Kidney (tissue), 14 donors: ENCODE data around the gene NOX5. TPM values are rescaled to one million over a fixed set of nuclear protein-coding genes. Genes with fewer than 3 reads are reported as not detected.
"Not testable (repeated sequence)": the region's sequence is repeated elsewhere in the genome, so short reads cannot be mapped to it uniquely, and the experiment has no call there.

ENCODE experiments used
- DNase-seq, 5 donors: peaks; one replicate each; pipeline ENCODE4 v3.0.0-alpha.2; 2013 to 2020
- FAIRE-seq: peaks from 2 replicates; lab custom pipeline; 2012; peaks lifted over from hg19 to GRCh38; lab: Jason Lieb, UNC
- H3K27ac ChIP-seq, 2 donors: one replicate each; pipeline ENCODE4 v1.7.0; 2013; ENCODE audit warnings: low read depth in 2 of 2, low read length in 2 of 2, inconsistent platforms in 1 of 2
- H3K27me3 ChIP-seq: one replicate; pipeline ENCODE4 v1.7.1; 2013; ENCODE audit warnings: low read length, inconsistent platforms; ENCODE audit not compliant: control insufficient read depth, insufficient read depth
- H3K36me3 ChIP-seq, 3 donors: one replicate each; pipeline versions ENCODE4 v1.7.0 to v1.7.1; 2013; ENCODE audit warnings: low read length in 3 of 3, control low read depth in 1 of 3, inconsistent platforms in 1 of 3; ENCODE audit not compliant: insufficient read depth in 3 of 3, control insufficient read depth in 2 of 3
- H3K4me1 ChIP-seq, 3 donors: one replicate each; pipeline versions ENCODE4 v1.7.0 to v1.7.1; 2013; ENCODE audit warnings: low read length in 3 of 3, inconsistent platforms in 1 of 3, low read depth in 1 of 3; ENCODE audit not compliant: control insufficient read depth in 2 of 3, insufficient read depth in 2 of 3
- H3K4me3 ChIP-seq, 3 donors: one replicate each; pipeline versions ENCODE4 v1.7.0 to v1.8.1; 2013; ENCODE audit warnings: low read length in 3 of 3, control low read depth in 1 of 3, inconsistent platforms in 1 of 3
- H3K9ac ChIP-seq, 3 donors: one replicate each; pipeline versions ENCODE4 v1.7.0 to v1.7.1; 2013; ENCODE audit warnings: low read length in 3 of 3, control low read depth in 1 of 3, inconsistent platforms in 1 of 3
- H3K9me3 ChIP-seq, 3 donors: one replicate each; pipeline versions ENCODE4 v1.7.0 to v1.7.1; 2013; ENCODE audit warnings: low read length in 3 of 3, control low read depth in 1 of 3, inconsistent platforms in 1 of 3; ENCODE audit not compliant: control insufficient read depth in 2 of 3, insufficient read depth in 1 of 3
- intact Hi-C: fragments of 100-400 bp; cut with DNase I; formaldehyde crosslinking; loops from one replicate; pipeline ENCODE4 v1.11.1; 2022
- polyA plus RNA-seq: library from polyadenylated mRNA; stranded (reverse); fragments of 350-450 nt; fragmentation: Illumina TruSeq; extraction: RNeasy Lipid Tissue Mini Kit (QIAGEN cat#74804); gene quantifications from one replicate; pipeline ENCODE4 v1.2.3, GENCODE V29; 2014; ENCODE audit warnings: low read depth, low replicate concordance; ENCODE audit not compliant: insufficient read depth
- total RNA-seq: library from RNA; stranded (reverse); fragmentation: NEBNext Ultra II Directional; extraction: Animal tissue kit (Norgen Biotek cat#: 25700); gene quantifications from one replicate; pipeline ENCODE4 v1.2.1, GENCODE V29; 2021
- TF ChIP-seq, protein P1 (sequence below): IDR thresholded peaks from 3 replicates; pipeline ENCODE4 v1.5.1; 2012; ENCODE audit warnings: mild to moderate bottlenecking, moderate library complexity, borderline replicate concordance; ENCODE audit not compliant: insufficient read depth; ENCODE audit errors: extremely low read depth
- donor health status: control.
- donor health status: control.
- donor health status: control.
- donor health status: control.
- donor health status: control.
- donor health status: DM: yes; HTN: yes; CAD: no.
- donor health status: Normal renal cell carcinoma (clear cell type).

The NOX5 gene
- total and polyA plus RNA-seq, 2 donors from 2014 or later, result 0.19 to 0.60 TPM

DNA sequence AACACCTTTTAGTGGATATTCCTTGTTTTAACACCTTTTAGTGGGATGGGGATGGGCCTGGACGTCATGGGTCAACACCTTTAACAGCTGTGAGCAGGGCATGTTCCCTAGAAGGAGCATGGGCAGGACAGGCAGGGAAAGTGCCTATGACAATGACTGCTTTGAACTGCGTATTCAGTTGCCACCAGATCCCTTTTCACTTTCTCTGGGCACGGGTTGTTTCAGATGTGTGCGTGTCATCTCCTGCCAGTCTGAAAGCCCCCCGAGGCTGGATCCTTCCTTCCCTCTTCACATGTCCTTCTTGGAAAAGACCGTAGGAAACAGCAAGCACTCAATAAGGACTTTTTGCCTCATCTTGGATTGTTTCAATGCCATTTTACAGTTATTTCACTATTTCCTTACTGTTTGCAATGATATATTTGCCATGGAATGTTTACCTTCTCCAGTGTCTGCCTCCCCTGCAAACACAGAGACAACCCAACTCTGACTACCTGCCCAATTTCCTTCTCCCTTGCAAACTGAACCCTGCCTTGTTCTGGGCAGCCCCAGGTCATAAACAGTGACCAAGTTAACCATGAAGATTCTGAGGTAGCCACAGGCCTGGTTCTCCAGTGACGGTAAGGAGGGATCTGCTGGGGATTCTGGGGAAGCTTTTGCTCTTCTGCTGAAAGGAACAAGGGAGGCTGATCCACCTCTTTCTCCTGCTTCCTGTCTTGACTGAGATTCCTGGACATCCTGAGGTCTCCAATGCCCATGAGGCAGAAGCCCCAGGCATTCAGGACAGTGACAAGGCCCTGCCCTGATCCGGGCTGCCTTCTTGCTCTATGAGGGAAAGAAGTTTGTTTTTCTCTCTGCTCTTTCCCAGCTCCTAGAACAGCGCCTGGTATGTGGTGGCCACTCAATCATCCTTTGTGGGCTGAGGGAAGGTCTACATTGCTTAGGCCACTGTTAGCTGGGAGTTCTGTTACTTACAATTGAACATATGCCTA is 51.8 kb downstream of the NOX5 start:
- DNase-seq (no peak), FAIRE-seq (no peak)
- no peaks in the 10 kb centered on the region for H3K4me1 ChIP-seq
- TF ChIP-seq, protein P1, sequence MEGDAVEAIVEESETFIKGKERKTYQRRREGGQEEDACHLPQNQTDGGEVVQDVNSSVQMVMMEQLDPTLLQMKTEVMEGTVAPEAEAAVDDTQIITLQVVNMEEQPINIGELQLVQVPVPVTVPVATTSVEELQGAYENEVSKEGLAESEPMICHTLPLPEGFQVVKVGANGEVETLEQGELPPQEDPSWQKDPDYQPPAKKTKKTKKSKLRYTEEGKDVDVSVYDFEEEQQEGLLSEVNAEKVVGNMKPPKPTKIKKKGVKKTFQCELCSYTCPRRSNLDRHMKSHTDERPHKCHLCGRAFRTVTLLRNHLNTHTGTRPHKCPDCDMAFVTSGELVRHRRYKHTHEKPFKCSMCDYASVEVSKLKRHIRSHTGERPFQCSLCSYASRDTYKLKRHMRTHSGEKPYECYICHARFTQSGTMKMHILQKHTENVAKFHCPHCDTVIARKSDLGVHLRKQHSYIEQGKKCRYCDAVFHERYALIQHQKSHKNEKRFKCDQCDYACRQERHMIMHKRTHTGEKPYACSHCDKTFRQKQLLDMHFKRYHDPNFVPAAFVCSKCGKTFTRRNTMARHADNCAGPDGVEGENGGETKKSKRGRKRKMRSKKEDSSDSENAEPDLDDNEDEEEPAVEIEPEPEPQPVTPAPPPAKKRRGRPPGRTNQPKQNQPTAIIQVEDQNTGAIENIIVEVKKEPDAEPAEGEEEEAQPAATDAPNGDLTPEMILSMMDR, result no peak
- peaks cover 0 to 6% (median 0%) of the 10 kb centered on the region in 3 donors for H3K9me3 ChIP-seq
- H3K27me3 ChIP-seq, result no peaks in the 10 kb centered on the region
- H3K36me3 ChIP-seq, result no peaks in the 10 kb centered on the region
- no peak overlapping the region for H3K9ac ChIP-seq
- no peak overlapping the region for H3K27ac ChIP-seq
- intact Hi-C loops, result no loop called here
- H3K4me3 ChIP-seq, result no peak overlapping the region

DNA sequence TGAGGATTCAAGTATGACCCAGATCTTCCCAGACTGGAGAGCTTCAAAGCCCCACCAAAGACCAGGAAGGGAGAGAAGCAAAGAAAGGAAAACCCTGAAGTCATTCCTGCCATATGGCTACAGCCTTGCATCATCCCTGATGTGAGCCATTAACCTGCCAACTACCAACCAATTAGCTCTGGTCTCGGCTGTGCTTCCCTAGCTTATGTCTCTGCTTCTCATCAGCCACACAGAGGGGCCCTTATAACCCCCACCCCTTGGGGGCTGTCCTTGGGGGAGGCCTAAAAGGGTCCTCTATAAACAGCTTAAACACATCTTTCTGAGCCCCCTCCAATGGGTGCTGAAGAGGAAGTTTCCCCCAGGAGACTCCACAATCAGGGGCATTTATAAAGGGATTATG is 52.8 kb downstream of the NOX5 start:
- FAIRE-seq (no peak), DNase-seq (no peak)
- no peaks in the 10 kb centered on the region for H3K4me1 ChIP-seq
- no peak overlapping the region for H3K27ac ChIP-seq
- no peak overlapping the region for H3K4me3 ChIP-seq
- H3K9ac ChIP-seq, result no peak overlapping the region
- no peaks in the 10 kb centered on the region for H3K27me3 ChIP-seq
- intact Hi-C loops, result no loop called here
- H3K36me3 ChIP-seq, result no peaks in the 10 kb centered on the region
- peaks cover 0 to 6% (median 0%) of the 10 kb centered on the region in 3 donors for H3K9me3 ChIP-seq
- TF ChIP-seq, protein P1, result no peak

DNA sequence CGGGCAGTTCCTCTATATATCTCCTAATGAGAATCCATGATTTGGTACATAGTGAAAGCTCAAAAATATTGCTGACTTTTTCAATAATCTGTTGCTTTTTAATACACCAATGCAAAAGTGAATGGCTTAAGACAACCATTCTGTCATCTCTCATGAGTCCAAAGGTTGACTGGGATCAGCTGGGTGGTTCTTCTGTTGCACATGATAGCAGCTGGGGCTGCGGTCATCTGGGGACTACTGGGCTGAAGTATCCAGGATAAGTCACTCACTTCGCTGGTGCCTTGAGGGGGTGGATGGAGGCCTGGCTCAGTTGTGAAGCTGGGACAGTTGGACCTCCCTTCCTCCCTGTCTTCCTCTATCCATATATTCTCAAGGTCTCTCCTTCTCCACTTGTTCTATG is 53.7 kb downstream of the NOX5 start:
- no peak overlapping the region for H3K27ac ChIP-seq
- no peaks in the 10 kb centered on the region for H3K36me3 ChIP-seq
- no peaks in the 10 kb centered on the region for H3K27me3 ChIP-seq
- H3K4me3 ChIP-seq, result no peak overlapping the region
- TF ChIP-seq, protein P1, result no peak
- H3K9me3 ChIP-seq, result peaks cover 0 to 6% (median 0%) of the 10 kb centered on the region in 3 donors
- intact Hi-C loops, result no loop called here
- DNase-seq (peak in 1 of 5 donors; percentile 5), FAIRE-seq (no peak)
- no peak overlapping the region for H3K9ac ChIP-seq
- H3K4me1 ChIP-seq, result no peaks in the 10 kb centered on the region

DNA sequence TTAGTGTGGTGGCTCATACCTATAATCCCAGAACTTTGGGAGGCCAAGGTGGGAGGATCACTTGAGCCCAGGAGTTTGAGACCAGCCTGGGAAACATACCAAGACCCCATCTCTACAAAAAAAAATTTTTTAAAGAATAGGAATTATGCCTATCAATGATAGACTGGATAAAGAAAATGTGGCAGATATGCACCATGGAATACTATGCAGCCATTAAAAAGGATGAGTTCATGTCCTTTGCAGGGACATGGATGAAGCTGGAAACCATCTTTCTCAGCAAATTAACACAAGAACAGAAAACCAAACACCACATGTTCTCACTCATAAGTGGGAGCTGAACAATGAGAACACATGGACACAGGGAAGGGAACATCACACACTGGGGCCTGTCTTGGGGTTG is 54.8 kb downstream of the NOX5 start:
- H3K9ac ChIP-seq, H3K36me3 ChIP-seq, intact Hi-C loops, H3K9me3 ChIP-seq, H3K4me1 ChIP-seq, H3K4me3 ChIP-seq, H3K27me3 ChIP-seq, H3K27ac ChIP-seq, DNase-seq, FAIRE-seq: not testable (repeated sequence)
